MCF 10A (cell line): ENCODE results near the gene CERT1. TPM values are rescaled to one million over a fixed set of nuclear protein-coding genes. Genes with fewer than 3 reads are reported as not detected.

Experiments
- BruUV-seq: library from RNA; stranded (reverse); fragments of 400-500 nt; replicated peaks from 2 replicates; lab custom pipeline; 2021; lab: Mats Ljungman, UMichigan
- CTCF ChIA-PET: fragments of 300-600 bp; sonication (Branson Sonifier 250); formaldehyde crosslinking; extraction: SDS; loops from one replicate; lab custom pipeline; 2021; ENCODE audit warnings: antibody characterized with exemption, inconsistent platforms; lab: Yijun Ruan, JAX
- POLR2A ChIA-PET: fragments of 300-600, 350-650 bp; sonication (Branson Sonifier 250); formaldehyde crosslinking; extraction: SDS; loops from one replicate; lab custom pipeline; 2020; ENCODE audit warnings: antibody characterized with exemption, inconsistent platforms; lab: Yijun Ruan, JAX
- DNase-seq: peaks from one replicate; pipeline ENCODE4 v3.0.0-alpha.2; 2018; ENCODE audit not compliant: unreplicated experiment
- H3K27ac Mint-ChIP-seq: one replicate; pipeline ENCODE4 v1.8.0; 2022; ENCODE audit warnings: mild to moderate bottlenecking, low read depth, mixed read lengths; ENCODE audit not compliant: unreplicated experiment
- H3K27me3 Mint-ChIP-seq: one replicate; pipeline ENCODE4 v1.8.0; 2022; ENCODE audit warnings: mixed read lengths; ENCODE audit not compliant: insufficient read depth, unreplicated experiment
- H3K36me3 Mint-ChIP-seq: one replicate; pipeline ENCODE4 v1.8.0; 2022; ENCODE audit warnings: mild to moderate bottlenecking, moderate library complexity, mixed read lengths; ENCODE audit not compliant: insufficient read depth, unreplicated experiment
- H3K4me1 Mint-ChIP-seq: one replicate; pipeline ENCODE4 v1.8.0; 2022; ENCODE audit warnings: mixed read lengths; ENCODE audit not compliant: insufficient read depth, unreplicated experiment
- H3K4me3 Mint-ChIP-seq: one replicate; pipeline ENCODE4 v1.8.0; 2022; ENCODE audit warnings: mild to moderate bottlenecking, moderate library complexity, mixed read lengths; ENCODE audit not compliant: unreplicated experiment
- H3K9me3 Mint-ChIP-seq: one replicate; pipeline ENCODE4 v1.8.0; 2022; ENCODE audit warnings: mixed read lengths; ENCODE audit not compliant: unreplicated experiment
- intact Hi-C: fragments of 100-400 bp; cut with micrococcal nuclease; formaldehyde crosslinking; loops from 2 replicates; pipeline ENCODE4 v1.14.1; 2022
- total RNA-seq: library from RNA; stranded (reverse); gene quantifications from 2 replicates; pipeline ENCODE4 v1.2.3, GENCODE V29; 2022
- TF ChIP-seq, protein P1 (sequence below): fragments of 200-600 bp; IDR thresholded peaks from one replicate; pipeline ENCODE4 v1.8.0; 2022; ENCODE audit warnings: antibody characterized with exemption, mild to moderate bottlenecking; ENCODE audit not compliant: unreplicated experiment

Gene CERT1
- total RNA-seq, 1 experiment from 2014 or later = 19.6 TPM

DNA sequence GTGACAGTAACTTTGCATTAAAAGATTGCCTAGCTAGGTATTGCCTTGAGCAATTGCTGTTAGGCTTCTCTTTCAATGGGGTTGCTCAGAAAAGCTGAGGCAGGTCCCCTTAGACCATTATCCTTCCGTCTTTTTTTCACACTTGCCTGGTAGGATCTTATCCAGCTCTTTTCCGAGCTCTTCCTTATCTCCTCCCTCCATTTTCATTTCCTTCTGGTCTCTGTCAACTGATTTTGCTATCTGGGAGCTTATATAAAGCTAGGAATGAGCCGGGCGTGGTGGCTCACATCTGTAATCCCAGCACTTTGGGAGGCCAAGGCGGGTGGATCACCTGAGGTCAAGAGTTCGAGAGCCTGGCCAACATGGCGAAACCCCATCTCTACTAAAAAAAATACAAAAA lies 181.0 kb downstream of the CERT1 start:
- H3K27ac Mint-ChIP-seq = no peak overlapping the region
- no peaks in the 10 kb centered on the region for H3K4me1 Mint-ChIP-seq
- ChIA-PET POLR2A (interaction anchor here (0.6 to 1.7 kb wide), 7 partner anchors 9 to 403 kb away, joined by 3 to 7 read pairs (median 3); partner anchors contain the start of gene ANKRD31), CTCF (interaction anchor here (0.6 to 1.7 kb wide), 6 partner anchors 15 to 310 kb away, joined by 3 to 6 read pairs (median 4); no protein-coding TSS in a partner anchor)
- H3K4me3 Mint-ChIP-seq = no peak overlapping the region
- no peaks in the 10 kb centered on the region for H3K36me3 Mint-ChIP-seq
- no TSS peak for BruUV-seq
- TF ChIP-seq, protein P1, sequence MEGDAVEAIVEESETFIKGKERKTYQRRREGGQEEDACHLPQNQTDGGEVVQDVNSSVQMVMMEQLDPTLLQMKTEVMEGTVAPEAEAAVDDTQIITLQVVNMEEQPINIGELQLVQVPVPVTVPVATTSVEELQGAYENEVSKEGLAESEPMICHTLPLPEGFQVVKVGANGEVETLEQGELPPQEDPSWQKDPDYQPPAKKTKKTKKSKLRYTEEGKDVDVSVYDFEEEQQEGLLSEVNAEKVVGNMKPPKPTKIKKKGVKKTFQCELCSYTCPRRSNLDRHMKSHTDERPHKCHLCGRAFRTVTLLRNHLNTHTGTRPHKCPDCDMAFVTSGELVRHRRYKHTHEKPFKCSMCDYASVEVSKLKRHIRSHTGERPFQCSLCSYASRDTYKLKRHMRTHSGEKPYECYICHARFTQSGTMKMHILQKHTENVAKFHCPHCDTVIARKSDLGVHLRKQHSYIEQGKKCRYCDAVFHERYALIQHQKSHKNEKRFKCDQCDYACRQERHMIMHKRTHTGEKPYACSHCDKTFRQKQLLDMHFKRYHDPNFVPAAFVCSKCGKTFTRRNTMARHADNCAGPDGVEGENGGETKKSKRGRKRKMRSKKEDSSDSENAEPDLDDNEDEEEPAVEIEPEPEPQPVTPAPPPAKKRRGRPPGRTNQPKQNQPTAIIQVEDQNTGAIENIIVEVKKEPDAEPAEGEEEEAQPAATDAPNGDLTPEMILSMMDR = no peak
- DNase-seq = no peak
- intact Hi-C loops = loop anchor here (10.0 kb wide), 2 partner anchors 406 to 566 kb away; partner anchors contain the start of genes GFM2 and NSA2
- no peaks in the 10 kb centered on the region for H3K27me3 Mint-ChIP-seq
- H3K9me3 Mint-ChIP-seq = no peaks in the 10 kb centered on the region

Other genes starting within 250 kb of the CERT1 start
- gene HMGCR, start 174.4 kb downstream of the CERT1 start, total RNA-seq = 47.7 and 59.9 TPM in 2 replicates
- gene POLK, start 262 bp upstream of the CERT1 start, total RNA-seq = 30.2 and 34.9 TPM in 2 replicates
- 0.68 and 1.2 TPM in 2 replicates for gene ANKDD1B, start 99.8 kb upstream of the CERT1 start, total RNA-seq
- 14.3 and 17.4 TPM in 2 replicates for gene POC5, start 205.8 kb upstream of the CERT1 start, total RNA-seq